Right lung (tissue), 5 donors: Measurements from ENCODE around the gene ZBTB22. TPM values are rescaled to one million over a fixed set of nuclear protein-coding genes. Genes with fewer than 3 reads are reported as not detected.

Experiments used
- DNase-seq, 2 donors: peaks; one replicate each; pipeline ENCODE4 v3.0.0-alpha.2; 2013
- polyA plus RNA-seq, 5 donors: library from polyadenylated mRNA; unstranded; fragments of 120-200 nt; gene quantifications; one replicate each; pipeline versions ENCODE4 v1.2.1 to v1.2.3, GENCODE V29; 2013; ENCODE audit warnings: inconsistent platforms in 1 of 5, low replicate concordance in 1 of 5; ENCODE audit not compliant: insufficient read length in 5 of 5, insufficient read depth in 1 of 5

Gene ZBTB22
- polyA plus RNA-seq, 5 donors = 22.3 to 28.0 (median 24.5) TPM

- DNase-seq = no peak
Measured at GRCh38 chr6:33333666-33334065, 16.1 kb upstream of the ZBTB22 start.

GRCh38 chr6:33330736-33331135 is 13.2 kb upstream of the ZBTB22 start:
- DNase-seq = no peak

- DNase-seq = no peak
Measured at GRCh38 chr6:33329058-33329457, 11.5 kb upstream of the ZBTB22 start.

GRCh38 chr6:33324125-33324524 is 6.6 kb upstream of the ZBTB22 start:
- no peak for DNase-seq

GRCh38 chr6:33323623-33323948 is 6.0 kb upstream of the ZBTB22 start:
- DNase-seq = no peak

GRCh38 chr6:33321227-33321626 is 3.7 kb upstream of the ZBTB22 start:
- no peak for DNase-seq

GRCh38 chr6:33320315-33321181 is 3.0 kb upstream of the ZBTB22 start:
- no peak for DNase-seq

- DNase-seq = no peak
Measured at GRCh38 chr6:33319939-33320314, 2.4 kb upstream of the ZBTB22 start.

- no peak for DNase-seq
Measured at GRCh38 chr6:33318426-33319073, 1.0 kb upstream of the ZBTB22 start.

- DNase-seq = no peak
Measured at GRCh38 chr6:33317419-33317668, 200 bp downstream of the ZBTB22 start.

GRCh38 chr6:33316603-33317418 is 733 bp downstream of the ZBTB22 start:
- no peak for DNase-seq

- DNase-seq = no peak
Measured at GRCh38 chr6:33315793-33316602, 1.5 kb downstream of the ZBTB22 start.

- no peak for DNase-seq
Measured at GRCh38 chr6:33314943-33315792, 2.4 kb downstream of the ZBTB22 start.

- peak; percentile 65 to 74 for DNase-seq
Measured at GRCh38 chr6:33314515-33314942, 3.0 kb downstream of the ZBTB22 start.

- peak; percentile 69 to 76 for DNase-seq
Measured at GRCh38 chr6:33313709-33314514, 3.6 kb downstream of the ZBTB22 start, which contains the start of gene TAPBP. TAPBP (minus strand) TSS chr6:33314078; CDS start chr6:33314041, 37 bp downstream.

GRCh38 chr6:33313105-33313708 is 4.3 kb downstream of the ZBTB22 start:
- DNase-seq = no peak

- peak in 1 of 2 donors; percentile 45 for DNase-seq
Measured at GRCh38 chr6:33312361-33313104, 5.0 kb downstream of the ZBTB22 start.

- no peak for DNase-seq
Measured at GRCh38 chr6:33306356-33306755, 11.2 kb downstream of the ZBTB22 start.

- DNase-seq = no peak
Measured at GRCh38 chr6:33305052-33305451, 12.5 kb downstream of the ZBTB22 start.
